Pancreas (tissue), 10 donors: ENCODE results near the gene CTCFL. TPM values are rescaled to one million over a fixed set of nuclear protein-coding genes. Genes with fewer than 3 reads are reported as not detected.
A peak's percentile ranks its signal among the peaks of the same experiment; 100 is the strongest.

Experiments used
- ATAC-seq, 4 donors: fragments of 200-7000 bp; cut with Tn5 transposase; one replicate each; pipeline versions ENCODE4 v1.8.0 to v1.9.1; 2020; ENCODE audit warnings: mild to moderate bottlenecking in 4 of 4, moderate library complexity in 4 of 4
- DNase-seq, 6 donors: peaks; one replicate each; pipeline ENCODE4 v3.0.0-alpha.2; 2020
- FAIRE-seq: peaks from 2 replicates; lab custom pipeline; 2012; peaks lifted over from hg19 to GRCh38; lab: Jason Lieb, UNC
- H3K27ac ChIP-seq, 4 donors: fragments of 200-600 bp; sonication (generic); 1 replicate in 3 of 4; 2 replicates in 1 of 4; pipeline versions ENCODE4 v1.5.0 to v1.8.0; 2020
- H3K27me3 ChIP-seq, 4 donors: fragments of 200-600 bp; one replicate each; pipeline ENCODE4 v1.8.0; 2021
- H3K36me3 ChIP-seq, 3 donors: fragments of 200-600 bp; sonication (generic) in 1 of 3; one replicate each; pipeline versions ENCODE4 v1.5.0 to v1.8.0; 2020 to 2021
- H3K4me1 ChIP-seq, 3 donors: fragments of 200-600 bp; one replicate each; pipeline ENCODE4 v1.8.0; 2021
- H3K4me3 ChIP-seq, 4 donors: fragments of 200-600 bp; sonication (generic) in 2 of 4; one replicate each; pipeline versions ENCODE4 v1.5.0 to v1.8.0; 2020 to 2021
- H3K9me3 ChIP-seq, 4 donors: fragments of 200-600 bp; one replicate each; pipeline ENCODE4 v1.8.0; 2021
- CTCF ChIP-seq, 4 donors: fragments of 200-600 bp; sonication (generic) in 3 of 4; IDR thresholded peaks; one replicate each; pipeline versions ENCODE4 v1.5.0 to v1.8.0; 2021; ENCODE audit warnings: antibody characterized with exemption in 4 of 4
- WGBS, 2 donors: extraction: QIAGEN DNeasy Blood & Tissue Kit; methylation state at CpG; one replicate each; pipeline ENCODE4 v1.1.7; 2013; 5-methylcytosine and 5-hydroxymethylcytosine counted together
- intact Hi-C, 3 donors: fragments of 100-400 bp; cut with DNase I; formaldehyde crosslinking; loops; one replicate each; pipeline versions ENCODE4 v1.11.1 to v1.14.2; 2022
- polyA plus RNA-seq, 2 donors: library from polyadenylated mRNA; stranded (reverse); fragments of 200-250 nt; gene quantifications; one replicate each; pipeline ENCODE4 v1.2.3, GENCODE V29; 2013
- total RNA-seq, 6 donors: library from RNA; stranded (reverse); fragmentation: NEBNext Ultra II Directional in 4 of 6; extraction: Animal tissue kit (Norgen Biotek cat#: 25700) in 4 of 6; gene quantifications; one replicate each; pipeline versions ENCODE4 v1.2.1 to v1.2.4, GENCODE V29; 2021 to 2023
- donor health status: healthy with polysubstance abuse.
- donor health status: DM: no; HTN: no; CAD: no; lungs with moderate emphysema.
- donor health status: DM: no; HTN: no; CAD: no.
- donor health status: control.
- donor health status: control.
- donor health status: Bipolar disorder and iron deficiency.
- donor health status: DM: yes; HTN: yes; CAD: no.
- donor health status: DM: no; HTN: no; CAD: no.
- donor health status: DM: no; HTN: no; CAD: no.
- donor health status: DM: yes; HTN: yes; CAD: no.

CTCFL gene
- total and polyA plus RNA-seq, 8 donors, result 0.16 TPM; not detected in 7

- H3K4me1 ChIP-seq, result no peaks in the 10 kb centered on the region
- WGBS, 2 donors, result 48 to 53% methylated on average over 12 of the region's 12 CpGs
- H3K27me3 ChIP-seq, result no peaks in the 10 kb centered on the region
- intact Hi-C loops, result no loop called here
- no peak overlapping the region for H3K27ac ChIP-seq
- FAIRE-seq (no peak), DNase-seq (no peak), ATAC-seq (no peak)
- H3K9me3 ChIP-seq, result no peaks in the 10 kb centered on the region
- no peak for TF ChIP-seq CTCF (IDR thresholded peaks at IDR 0.05)
- no peaks in the 10 kb centered on the region for H3K36me3 ChIP-seq
- no peak overlapping the region for H3K4me3 ChIP-seq
These were observed 20.1 kb upstream of the CTCFL start for GRCh38 chr20:57544838-57545564.

DNA sequence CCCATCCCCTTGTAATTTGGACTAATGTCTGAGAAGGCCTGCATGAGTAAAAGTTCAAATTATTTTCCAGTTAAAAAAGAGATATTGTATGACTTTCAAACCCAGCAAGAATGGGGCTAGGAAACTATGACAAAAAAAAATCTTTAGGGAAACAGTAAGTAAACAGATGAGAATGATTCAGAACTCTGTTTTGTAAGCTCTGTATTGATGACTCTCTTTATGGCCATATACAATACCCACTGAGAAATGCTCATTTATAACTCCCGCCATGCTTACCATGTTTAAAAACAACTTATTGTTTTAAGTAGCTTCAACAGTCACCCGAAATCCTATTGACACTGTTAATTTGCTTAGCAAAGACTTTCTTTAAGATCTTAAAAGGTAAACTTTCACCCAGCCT lies 18.8 kb upstream of the CTCFL start:
- intact Hi-C loops, result no loop called here
- no peaks in the 10 kb centered on the region for H3K9me3 ChIP-seq
- no peaks in the 10 kb centered on the region for H3K4me1 ChIP-seq
- FAIRE-seq (no peak), DNase-seq (no peak), ATAC-seq (no peak)
- H3K27ac ChIP-seq, result no peak overlapping the region
- no peaks in the 10 kb centered on the region for H3K36me3 ChIP-seq
- 54 to 66% methylated on average over 2 of the region's 2 CpGs for WGBS, 2 donors
- no peaks in the 10 kb centered on the region for H3K27me3 ChIP-seq
- no peak for TF ChIP-seq CTCF (IDR thresholded peaks at IDR 0.05)
- no peak overlapping the region for H3K4me3 ChIP-seq

DNA sequence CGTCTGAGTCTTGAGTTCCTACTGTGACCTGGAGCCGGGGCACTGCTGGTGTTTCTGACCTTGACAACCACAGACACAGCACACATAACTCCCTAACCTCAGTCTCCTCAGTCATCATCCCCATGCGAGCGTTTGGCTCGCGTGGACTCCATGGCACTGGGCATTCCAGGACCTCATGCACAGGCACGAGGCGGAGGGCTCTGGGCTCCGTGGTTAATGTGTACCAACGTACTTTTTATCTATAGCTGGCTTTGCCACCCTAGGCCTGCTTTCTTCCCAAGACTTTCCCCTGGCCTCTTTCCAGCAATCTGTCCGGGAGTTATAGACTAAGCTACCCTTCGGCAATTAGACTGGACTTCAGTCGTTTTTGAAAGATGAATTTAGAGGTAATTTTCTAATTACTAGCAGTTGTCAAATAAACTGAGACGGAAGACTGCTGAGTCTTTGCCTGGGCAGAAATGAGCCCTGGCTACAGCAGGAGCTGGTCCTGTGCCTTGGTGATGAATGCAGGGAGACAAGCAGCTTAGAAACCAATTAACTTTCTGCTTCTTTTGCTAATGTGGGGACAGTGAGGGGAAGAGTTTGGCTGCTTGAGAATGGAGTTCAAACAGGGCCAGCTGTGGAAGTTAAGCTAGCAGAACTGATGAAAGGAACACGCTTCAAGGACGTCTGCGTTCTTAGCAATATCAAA lies 16.1 kb upstream of the CTCFL start:
- Histone ChIP-seq H3K4me3 (no peak overlapping the region), H3K4me1 (no peaks in the 10 kb centered on the region), H3K27me3 (no peaks in the 10 kb centered on the region), H3K9me3 (no peaks in the 10 kb centered on the region), H3K36me3 (no peaks in the 10 kb centered on the region), H3K27ac (no peak overlapping the region)
- TF ChIP-seq CTCF (IDR thresholded peaks at IDR 0.05), result no peak
- 26 to 29% methylated on average over 17 of the region's 17 CpGs for WGBS, 2 donors
- intact Hi-C loops, result no loop called here
- DNase-seq (peak in 1 of 6 donors; percentile 21), FAIRE-seq (no peak), ATAC-seq (peak in 3 of 4 donors; percentile 53 to 57 (median 53))

- no peak overlapping the region for H3K27ac ChIP-seq
- H3K27me3 ChIP-seq, result no peaks in the 10 kb centered on the region
- no peak for ATAC-seq
- 78 to 86% methylated on average over 12 of the region's 12 CpGs for WGBS, 2 donors
- no peaks in the 10 kb centered on the region for H3K36me3 ChIP-seq
- no peak for TF ChIP-seq CTCF (IDR thresholded peaks at IDR 0.05)
- no peak overlapping the region for H3K4me3 ChIP-seq
- no peak for DNase-seq
- no peaks in the 10 kb centered on the region for H3K4me1 ChIP-seq
- FAIRE-seq, result no peak
- intact Hi-C loops, result no loop called here
- H3K9me3 ChIP-seq, result no peaks in the 10 kb centered on the region
These were observed 14.9 kb upstream of the CTCFL start for GRCh38 chr20:57539889-57540288.

DNA sequence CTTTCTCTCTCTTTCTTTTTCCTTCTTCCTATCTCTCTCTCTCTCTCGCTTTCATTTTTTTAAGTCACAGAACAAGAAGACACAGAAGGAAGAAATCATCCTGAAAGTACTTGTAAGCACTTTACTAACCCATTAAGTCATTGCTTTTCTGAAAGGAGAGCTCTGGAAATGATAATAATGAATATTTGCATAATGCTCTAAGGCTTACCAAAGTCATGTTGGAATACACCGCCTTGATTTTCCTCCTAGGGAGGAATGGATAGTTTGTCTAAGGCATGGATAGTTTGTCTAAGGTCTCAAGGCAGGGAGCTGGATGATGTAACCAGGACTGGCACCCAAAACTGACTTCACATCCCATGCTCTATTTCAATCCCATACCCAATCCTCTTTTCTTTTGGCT lies 12.9 kb upstream of the CTCFL start:
- 71 to 72% methylated on average over 2 of the region's 2 CpGs for WGBS, 2 donors
- intact Hi-C loops, result no loop called here

More for the DNA sequence above, 12.9 kb upstream of the CTCFL start:
- Histone ChIP-seq H3K9me3 (no peaks in the 10 kb centered on the region), H3K4me1 (no peaks in the 10 kb centered on the region), H3K36me3 (no peaks in the 10 kb centered on the region), H3K4me3 (no peak overlapping the region), H3K27me3 (no peaks in the 10 kb centered on the region), H3K27ac (no peak overlapping the region)
- no peak for FAIRE-seq
- ATAC-seq, result no peak
- no peak for DNase-seq
- no peak for TF ChIP-seq CTCF (IDR thresholded peaks at IDR 0.05)
